H1 (cell line): ENCODE results near the gene UBE2O. TPM values are rescaled to one million over a fixed set of nuclear protein-coding genes. Genes with fewer than 3 reads are reported as not detected.

Source experiments
- CTCF ChIA-PET: fragments of 300-600 bp; sonication (Branson Sonifier 250); formaldehyde crosslinking; loops from one replicate; lab custom pipeline; 2021; ENCODE audit not compliant: partially characterized antibody; lab: Charles Lee
- POLR2A ChIA-PET: fragments of 300-600 bp; sonication (Branson Sonifier 250); formaldehyde crosslinking; loops from one replicate; lab custom pipeline; 2021; ENCODE audit warnings: inconsistent platforms; ENCODE audit not compliant: partially characterized antibody; lab: Charles Lee
- DNase-seq, 2 experiments: peaks; one replicate each; pipeline versions ENCODE4 v3.0.0 to v3.0.0-alpha.2; 2010 to 2022; ENCODE audit warnings: low spot score in 2 of 2, low read depth in 1 of 2, mixed read lengths in 1 of 2
- FAIRE-seq: peaks from 2 replicates; lab custom pipeline; 2011; peaks lifted over from hg19 to GRCh38; lab: Jason Lieb, UNC
- H2AFZ ChIP-seq: 2 replicates; pipeline ENCODE4 v1.8.1; 2012; ENCODE audit warnings: low read length, inconsistent platforms
- H2AK5ac ChIP-seq: 2 replicates; pipeline ENCODE4 v1.6.1; 2013; ENCODE audit warnings: low read depth, low read length
- H2BK120ac ChIP-seq: replicated peaks from 2 replicates; pipeline ENCODE3; 2013; ENCODE audit warnings: low read depth, low read length, inconsistent platforms
- H2BK12ac ChIP-seq: 2 replicates; pipeline ENCODE4 v1.6.1; 2013; ENCODE audit warnings: low read depth, low read length
- H2BK15ac ChIP-seq: 2 replicates; pipeline ENCODE4 v1.6.1; 2013; ENCODE audit warnings: low read length
- H2BK20ac ChIP-seq: 2 replicates; pipeline ENCODE4 v1.6.1; 2013; ENCODE audit warnings: low read length
- H2BK5ac ChIP-seq: 2 replicates; pipeline ENCODE4 v1.6.1; 2013; ENCODE audit warnings: low read depth, low read length
- H3K14ac ChIP-seq: 2 replicates; pipeline ENCODE4 v1.6.1; 2013; ENCODE audit warnings: inconsistent platforms; ENCODE audit not compliant: insufficient read length
- H3K18ac ChIP-seq: 2 replicates; pipeline ENCODE4 v1.6.1; 2013; ENCODE audit warnings: low read length; ENCODE audit errors: extremely low read depth
- H3K23ac ChIP-seq: 2 replicates; pipeline ENCODE4 v1.6.1; 2013; ENCODE audit warnings: inconsistent platforms; ENCODE audit not compliant: insufficient read length
- H3K23me2 ChIP-seq: 2 replicates; pipeline ENCODE4 v1.6.1; 2013; ENCODE audit warnings: low read depth, low read length
- H3K27ac ChIP-seq: 2 replicates; pipeline ENCODE4 v1.6.1; 2011; ENCODE audit warnings: low read depth, low read length, inconsistent platforms
- H3K27me3 ChIP-seq, 4 experiments: replicated peaks in 1 of 4; 1 replicate in 1 of 4; 2 replicates in 3 of 4; pipeline versions ENCODE4 v1.6.1 to v1.8.1; 2011 to 2013; ENCODE audit warnings: low read length in 3 of 4, mild to moderate bottlenecking in 3 of 4, inconsistent platforms in 2 of 4, mixed read lengths in 2 of 4, moderate library complexity in 1 of 4; ENCODE audit not compliant: control insufficient read depth in 3 of 4, insufficient read depth in 3 of 4; ENCODE audit errors: extremely low read depth in 1 of 4
- H3K36me3 ChIP-seq, 4 experiments: 2 replicates each; pipeline versions ENCODE4 v1.6.1 to v1.8.1; 2011 to 2013; ENCODE audit warnings: mild to moderate bottlenecking in 4 of 4, low read length in 3 of 4, moderate library complexity in 2 of 4, control low read depth in 1 of 4, inconsistent platforms in 1 of 4; ENCODE audit not compliant: insufficient read depth in 4 of 4, control insufficient read depth in 2 of 4
- H3K4ac ChIP-seq: replicated peaks from 2 replicates; pipeline ENCODE3; 2013; ENCODE audit warnings: low read length, low read depth, mixed read lengths, inconsistent platforms; ENCODE audit not compliant: insufficient read length
- H3K4me1 ChIP-seq, 4 experiments: replicated peaks in 1 of 4; 1 replicate in 1 of 4; 2 replicates in 3 of 4; pipeline versions ENCODE4 v1.6.1 to v1.8.1; 2011 to 2013; ENCODE audit warnings: low read length in 3 of 4, inconsistent platforms in 2 of 4, mixed read lengths in 1 of 4; ENCODE audit not compliant: insufficient read depth in 4 of 4, control insufficient read depth in 3 of 4
- H3K4me2 ChIP-seq, 2 experiments: 2 replicates each; pipeline versions ENCODE4 v1.6.1 to v1.8.1; 2011 to 2013; ENCODE audit warnings: low read depth in 2 of 2, low read length in 2 of 2, control low read depth in 1 of 2, inconsistent platforms in 1 of 2, mild to moderate bottlenecking in 1 of 2; ENCODE audit not compliant: insufficient read depth in 1 of 2
- H3K4me3 ChIP-seq, 4 experiments: fragments of 200-600, 300-600 bp in 1 of 4; sonication (generic), shearing (Covaris generic), sonication (Bioruptor Twin) in 1 of 4; 2 replicates each; pipeline versions ENCODE4 v1.5.1 to v1.8.1; 2011 to 2016; ENCODE audit warnings: low read length in 4 of 4, low read depth in 3 of 4, control low read depth in 2 of 4, inconsistent platforms in 2 of 4, mild to moderate bottlenecking in 2 of 4, mixed read lengths in 1 of 4, moderate library complexity in 1 of 4; ENCODE audit not compliant: insufficient read depth in 2 of 4; ENCODE audit errors: extremely low read depth in 1 of 4
- H3K56ac ChIP-seq: replicated peaks from 2 replicates; pipeline ENCODE3; 2013; ENCODE audit warnings: low read depth, mild to moderate bottlenecking, mixed read lengths, low read length, inconsistent platforms; ENCODE audit not compliant: insufficient read length
- H3K79me1 ChIP-seq: 2 replicates; pipeline ENCODE4 v1.6.1; 2013; ENCODE audit warnings: low read depth, low read length, control low read depth
- H3K79me2 ChIP-seq, 2 experiments: 2 replicates each; pipeline versions ENCODE4 v1.6.1 to v1.8.1; 2012 to 2013; ENCODE audit warnings: low read length in 2 of 2, mild to moderate bottlenecking in 2 of 2, inconsistent platforms in 1 of 2; ENCODE audit not compliant: insufficient read depth in 2 of 2, control insufficient read depth in 1 of 2
- H3K9ac ChIP-seq, 4 experiments: replicated peaks in 1 of 4; 1 replicate in 1 of 4; 2 replicates in 3 of 4; pipeline versions ENCODE4 v1.6.1 to v1.8.1; 2011 to 2013; ENCODE audit warnings: low read depth in 3 of 4, low read length in 3 of 4, control low read depth in 2 of 4, mild to moderate bottlenecking in 2 of 4, moderate library complexity in 2 of 4, inconsistent platforms in 1 of 4; ENCODE audit errors: extremely low read depth in 1 of 4
- H3K9me3 ChIP-seq, 2 experiments: 2 replicates each; pipeline versions ENCODE4 v1.6.1 to v1.8.1; 2012 to 2013; ENCODE audit warnings: mild to moderate bottlenecking in 2 of 2, moderate library complexity in 2 of 2, control low read depth in 1 of 2, inconsistent platforms in 1 of 2, low read depth in 1 of 2, low read length in 1 of 2, mixed read lengths in 1 of 2; ENCODE audit not compliant: insufficient read depth in 2 of 2
- H4K20me1 ChIP-seq, 2 experiments: replicated peaks in 1 of 2; 2 replicates each; pipeline versions ENCODE3 to v1.8.1; 2011 to 2013; ENCODE audit warnings: inconsistent platforms in 2 of 2, low read length in 2 of 2, mild to moderate bottlenecking in 1 of 2; ENCODE audit not compliant: insufficient read depth in 2 of 2, control insufficient read depth in 1 of 2
- H4K5ac ChIP-seq: 2 replicates; pipeline ENCODE4 v1.6.1; 2013; ENCODE audit warnings: low read length, low read depth, mixed read lengths, inconsistent platforms; ENCODE audit not compliant: insufficient read length
- H4K8ac ChIP-seq: 2 replicates; pipeline ENCODE4 v1.8.0; 2013; ENCODE audit warnings: mild to moderate bottlenecking, moderate library complexity, low read length, inconsistent platforms; ENCODE audit not compliant: insufficient read depth; ENCODE audit errors: extremely low read depth
- H4K91ac ChIP-seq: replicated peaks from 2 replicates; pipeline ENCODE3; 2013; ENCODE audit warnings: low read length, mixed read lengths, inconsistent platforms; ENCODE audit not compliant: insufficient read length
- BACH1 ChIP-seq: IDR thresholded peaks from 2 replicates; pipeline ENCODE4 v1.6.1; 2012; ENCODE audit warnings: low read length, improper control_type of control experiment
- BRCA1 ChIP-seq: IDR thresholded peaks from 2 replicates; pipeline ENCODE4 v1.6.1; 2012; ENCODE audit warnings: low read depth, low read length, improper control_type of control experiment
- EZH2 ChIP-seq: fragments of 200-600 bp; sonication (generic); IDR thresholded peaks from 2 replicates; pipeline ENCODE4 v1.7.1; 2012; ENCODE audit warnings: low read depth, mild to moderate bottlenecking, moderate library complexity, low read length, inconsistent platforms; ENCODE audit not compliant: severe bottlenecking
- GABPA ChIP-seq: IDR thresholded peaks from 2 replicates; pipeline ENCODE4 v1.6.1; 2011; ENCODE audit warnings: mild to moderate bottlenecking, low read length, moderate library complexity, borderline replicate concordance; ENCODE audit not compliant: insufficient read depth
- HDAC2 ChIP-seq, 2 experiments: fragments of 300-600 bp in 1 of 2; sonication (generic) in 1 of 2; IDR thresholded peaks; 2 replicates each; pipeline ENCODE4 v1.6.1; 2011 to 2012; ENCODE audit warnings: low read depth in 2 of 2, low read length in 2 of 2, mild to moderate bottlenecking in 2 of 2, moderate library complexity in 2 of 2, borderline replicate concordance in 1 of 2, inconsistent platforms in 1 of 2
- POLR2AphosphoS5 ChIP-seq: IDR thresholded peaks from 2 replicates; pipeline ENCODE4 v1.6.1; 2011; ENCODE audit warnings: low read depth, low read length
- SP2 ChIP-seq: IDR thresholded peaks from 2 replicates; pipeline ENCODE4 v1.6.1; 2012; ENCODE audit warnings: mild to moderate bottlenecking, low read length, inconsistent platforms
- SP4 ChIP-seq: IDR thresholded peaks from 2 replicates; pipeline ENCODE4 v1.6.1; 2012; ENCODE audit warnings: low read length, inconsistent platforms
- TBP ChIP-seq: IDR thresholded peaks from 2 replicates; pipeline ENCODE4 v1.6.1; 2011; ENCODE audit warnings: low read depth, low read length, improper control_type of control experiment
- USF2 ChIP-seq: IDR thresholded peaks from 2 replicates; pipeline ENCODE4 v1.6.1; 2011; ENCODE audit warnings: low read length, improper control_type of control experiment
- YY1 ChIP-seq: IDR thresholded peaks from 2 replicates; pipeline ENCODE4 v1.6.1; 2011; ENCODE audit warnings: low read depth, mild to moderate bottlenecking, low read length
- WGBS, 2 experiments: shearing (Covaris generic) in 1 of 2; methylation state at CpG; one replicate each; pipeline versions ENCODE4 v1.1.6 to v1.1.7; 2013 to 2015; ENCODE audit warnings: low lambda C conversion rate in 2 of 2, mixed read lengths in 2 of 2, inconsistent platforms in 1 of 2, low coverage in 1 of 2, missing lambda C conversion rate in 1 of 2; ENCODE audit not compliant: insufficient replicate concordance in 2 of 2, insufficient coverage in 1 of 2, insufficient read length in 1 of 2; ENCODE audit errors: extremely low coverage in 1 of 2, missing lambda C conversion rate in 1 of 2; 5-methylcytosine and 5-hydroxymethylcytosine counted together
- polyA plus RNA-seq, 7 experiments: library from polyadenylated mRNA; depleted of rRNA in 3 of 7; stranded (reverse) in 5 of 7; unstranded in 2 of 7; fragments of >200 nt in 5 of 7; fragments of 200-250 nt in 2 of 7; gene quantifications; 1 replicate in 5 of 7; 2 replicates in 1 of 7; 4 replicates in 1 of 7; pipeline versions ENCODE4 v1.2.1 to v1.2.3, GENCODE V29; 2011 to 2013; ENCODE audit warnings: missing spikeins in 2 of 7, mixed read lengths in 2 of 7
- total RNA-seq: library from RNA; stranded (reverse); fragmentation: NEBNext Ultra II Directional; extraction: Animal tissue kit (Norgen Biotek cat#: 25700); gene quantifications from 2 replicates; pipeline ENCODE4 v1.2.1, GENCODE V29; 2021

Gene UBE2O
- total and polyA plus RNA-seq, 2 of the 8 experiments (the other 6 are each of a cell fraction or from before 2014, with no cell fraction given), result 24.4 to 63.0 TPM

- FAIRE-seq, result no peak
- Histone ChIP-seq H2BK15ac (no peak overlapping the region), H3K4me1 (peaks cover 0 to 6% (median 0%) of the 10 kb centered on the region in 4 experiments; a peak in 3 of 7 replicates), H3K9ac (no peak overlapping the region), H3K14ac (no peak overlapping the region), H4K8ac (no peak overlapping the region; the same call in 1 of the 2 replicates), H3K27ac (no peak overlapping the region), H3K18ac (no peak overlapping the region), H3K79me1 (peaks cover 4% of the 10 kb centered on the region; the same call in 1 of the 2 replicates), H3K4me2 (peak overlapping the region in 1 of 2 experiments; percentile 94; a peak in 2 of 4 replicates), H3K4ac (no peak overlapping the region), H3K4me3 (no peak overlapping the region; a peak in 2 of 8 replicates), H2AFZ (0 out of 2 replicates have a peak overlapping the region, but pooled peaks have one; percentile 75), H3K9me3 (no peaks in the 10 kb centered on the region), H2BK20ac (no peak overlapping the region), H2BK5ac (no peak overlapping the region), H4K20me1 (peaks cover 0 to 4% of the 10 kb centered on the region in 2 experiments), H4K5ac (no peak overlapping the region), H2BK120ac (no peak overlapping the region), H3K36me3 (no peaks in the 10 kb centered on the region), H4K91ac (no peak overlapping the region), H3K23me2 (peaks cover 9% of the 10 kb centered on the region; the same call in 1 of the 2 replicates), H3K23ac (no peak overlapping the region), H3K27me3 (no peaks in the 10 kb centered on the region), H3K56ac (no peak overlapping the region), H3K79me2 (peaks cover 0 to 10% of the 10 kb centered on the region in 2 experiments; a peak in 1 of 4 replicates), H2BK12ac (no peak overlapping the region), H2AK5ac (no peak overlapping the region)
- TF ChIP-seq SP2 (no peak), POLR2AphosphoS5 (no peak), YY1 (no peak), EZH2 (no peak), BRCA1 (no peak), BACH1 (no peak), USF2 (no peak), TBP (no peak), SP4 (no peak), HDAC2 (IDR thresholded peaks at IDR 0.05; ENCODE audit: borderline replicate concordance in 1 of 2, low read depth in 2 of 2, low read length in 2 of 2) (no peak), GABPA (no peak)
- WGBS, 2 experiments, result 82% methylated on average over 13 of the region's 13 CpGs; no CpG with 5 or more reads in 1 of the 2 experiments
- ChIA-PET POLR2A (interaction anchor here (1.0 to 2.3 kb wide), 3 partner anchors 8 to 31 kb away, joined by 3 to 15 read pairs (median 13); partner anchors contain the start of gene SPHK1), CTCF (interaction anchor here (0.5 to 29.3 kb wide), 4 partner anchors 15 to 131 kb away, joined by 3 to 635 read pairs (median 5); partner anchors contain the start of gene SPHK1)
- DNase-seq, result peak in 1 of 2 experiments; percentile 48
Observed at GRCh38 chr17:76354747-76355310, 98.1 kb downstream of the UBE2O start.
